Measurements from ENCODE around the gene HNRNPA3.

HNRNPA3 gene

GRCh38 chr2:177225965-177226360, 13.4 kb downstream of the HNRNPA3 start:
- no peaks in the 10 kb centered on the region for H3K9me3 ChIP-seq (ENCODE audit: control insufficient read depth, insufficient read depth, low read depth, low read length)
- H3K4me3 ChIP-seq (ENCODE audit: low read depth, low read length): no peak overlapping the region
- TF ChIP-seq ZIC2 (tag by site-specific recombination; IDR thresholded peaks at IDR 0.05): no peak
- TF ChIP-seq, protein P1, sequence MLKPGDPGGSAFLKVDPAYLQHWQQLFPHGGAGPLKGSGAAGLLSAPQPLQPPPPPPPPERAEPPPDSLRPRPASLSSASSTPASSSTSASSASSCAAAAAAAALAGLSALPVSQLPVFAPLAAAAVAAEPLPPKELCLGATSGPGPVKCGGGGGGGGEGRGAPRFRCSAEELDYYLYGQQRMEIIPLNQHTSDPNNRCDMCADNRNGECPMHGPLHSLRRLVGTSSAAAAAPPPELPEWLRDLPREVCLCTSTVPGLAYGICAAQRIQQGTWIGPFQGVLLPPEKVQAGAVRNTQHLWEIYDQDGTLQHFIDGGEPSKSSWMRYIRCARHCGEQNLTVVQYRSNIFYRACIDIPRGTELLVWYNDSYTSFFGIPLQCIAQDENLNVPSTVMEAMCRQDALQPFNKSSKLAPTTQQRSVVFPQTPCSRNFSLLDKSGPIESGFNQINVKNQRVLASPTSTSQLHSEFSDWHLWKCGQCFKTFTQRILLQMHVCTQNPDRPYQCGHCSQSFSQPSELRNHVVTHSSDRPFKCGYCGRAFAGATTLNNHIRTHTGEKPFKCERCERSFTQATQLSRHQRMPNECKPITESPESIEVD (tag by site-specific recombination; IDR thresholded peaks at IDR 0.05): peak; percentile 35; the same call in 1 of the 2 replicates
- TF ChIP-seq, protein P2, sequence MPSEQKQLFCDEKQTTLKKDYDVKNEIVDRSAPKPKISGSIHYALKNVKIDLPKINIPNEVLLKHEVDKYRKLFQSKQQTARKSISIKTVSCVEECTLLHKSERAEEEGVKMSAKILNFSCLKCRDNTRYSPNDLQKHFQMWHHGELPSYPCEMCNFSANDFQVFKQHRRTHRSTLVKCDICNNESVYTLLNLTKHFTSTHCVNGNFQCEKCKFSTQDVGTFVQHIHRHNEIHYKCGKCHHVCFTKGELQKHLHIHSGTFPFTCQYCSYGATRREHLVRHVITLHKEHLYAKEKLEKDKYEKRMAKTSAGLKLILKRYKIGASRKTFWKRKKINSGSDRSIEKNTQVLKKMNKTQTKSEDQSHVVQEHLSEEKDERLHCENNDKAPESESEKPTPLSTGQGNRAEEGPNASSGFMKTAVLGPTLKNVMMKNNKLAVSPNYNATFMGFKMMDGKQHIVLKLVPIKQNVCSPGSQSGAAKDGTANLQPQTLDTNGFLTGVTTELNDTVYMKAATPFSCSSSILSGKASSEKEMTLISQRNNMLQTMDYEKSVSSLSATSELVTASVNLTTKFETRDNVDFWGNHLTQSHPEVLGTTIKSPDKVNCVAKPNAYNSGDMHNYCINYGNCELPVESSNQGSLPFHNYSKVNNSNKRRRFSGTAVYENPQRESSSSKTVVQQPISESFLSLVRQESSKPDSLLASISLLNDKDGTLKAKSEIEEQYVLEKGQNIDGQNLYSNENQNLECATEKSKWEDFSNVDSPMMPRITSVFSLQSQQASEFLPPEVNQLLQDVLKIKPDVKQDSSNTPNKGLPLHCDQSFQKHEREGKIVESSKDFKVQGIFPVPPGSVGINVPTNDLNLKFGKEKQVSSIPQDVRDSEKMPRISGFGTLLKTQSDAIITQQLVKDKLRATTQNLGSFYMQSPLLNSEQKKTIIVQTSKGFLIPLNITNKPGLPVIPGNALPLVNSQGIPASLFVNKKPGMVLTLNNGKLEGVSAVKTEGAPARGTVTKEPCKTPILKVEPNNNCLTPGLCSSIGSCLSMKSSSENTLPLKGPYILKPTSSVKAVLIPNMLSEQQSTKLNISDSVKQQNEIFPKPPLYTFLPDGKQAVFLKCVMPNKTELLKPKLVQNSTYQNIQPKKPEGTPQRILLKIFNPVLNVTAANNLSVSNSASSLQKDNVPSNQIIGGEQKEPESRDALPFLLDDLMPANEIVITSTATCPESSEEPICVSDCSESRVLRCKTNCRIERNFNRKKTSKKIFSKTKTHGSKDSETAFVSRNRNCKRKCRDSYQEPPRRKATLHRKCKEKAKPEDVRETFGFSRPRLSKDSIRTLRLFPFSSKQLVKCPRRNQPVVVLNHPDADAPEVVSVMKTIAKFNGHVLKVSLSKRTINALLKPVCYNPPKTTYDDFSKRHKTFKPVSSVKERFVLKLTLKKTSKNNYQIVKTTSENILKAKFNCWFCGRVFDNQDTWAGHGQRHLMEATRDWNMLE (tag by site-specific recombination; conservative IDR thresholded peaks at IDR 0.05; ENCODE audit: low read depth): no peak
- H3K36me3 ChIP-seq (ENCODE audit: control insufficient read depth in 2 of 2, insufficient read depth in 1 of 2, low read length in 2 of 2): peaks cover 13 to 34% of the 10 kb centered on the region in 2 experiments
- ChIA-PET CTCF (interaction anchor here (0.6 to 1.2 kb wide), 4 partner anchors 27 to 72 kb away, joined by 3 to 4 read pairs (median 4); no protein-coding TSS in a partner anchor), POLR2A (interaction anchor here (0.6 to 1.2 kb wide), 2 partner anchors 29 to 105 kb away, joined by 4 read pairs; no protein-coding TSS in a partner anchor)
- no peak overlapping the region for H3K27ac ChIP-seq (ENCODE audit: extremely low read depth, low read depth, low read length)
- H3K4me1 ChIP-seq (ENCODE audit: control insufficient read depth, insufficient read depth, low read length): no peaks in the 10 kb centered on the region

- Histone ChIP-seq H3K27ac (ENCODE audit: extremely low read depth, low read depth, low read length) (no peak overlapping the region), H3K9me3 (ENCODE audit: control insufficient read depth, insufficient read depth, low read depth, low read length) (no peaks in the 10 kb centered on the region), H3K4me1 (ENCODE audit: control insufficient read depth, insufficient read depth, low read length) (no peaks in the 10 kb centered on the region), H3K4me3 (ENCODE audit: low read depth, low read length) (no peak overlapping the region), H3K36me3 (ENCODE audit: control insufficient read depth in 2 of 2, insufficient read depth in 1 of 2, low read length in 2 of 2) (peaks cover 4 to 48% of the 10 kb centered on the region in 2 experiments)
- ChIA-PET POLR2A (interaction anchor here (0.8 to 1.3 kb wide), 2 partner anchors 34 to 35 kb away, joined by 3 read pairs; partner anchors contain the start of gene NFE2L2), CTCF (interaction anchor here (0.6 to 3.1 kb wide), 5 partner anchors 24 to 82 kb away, joined by 3 to 12 read pairs (median 4); no protein-coding TSS in a partner anchor)
- TF ChIP-seq ZNF600 (tag by site-specific recombination; IDR thresholded peaks at IDR 0.05) (peak; percentile 76), ZNF596 (tag by site-specific recombination; IDR thresholded peaks at IDR 0.05) (no peak)
Observed at GRCh38 chr2:177229442-177230242, 17.0 kb downstream of the HNRNPA3 start.

GRCh38 chr2:177231270-177231669, 18.7 kb downstream of the HNRNPA3 start:
- Histone ChIP-seq H3K27ac (ENCODE audit: extremely low read depth, low read depth, low read length) (no peak overlapping the region), H3K4me3 (ENCODE audit: low read depth, low read length) (no peak overlapping the region), H3K9me3 (ENCODE audit: control insufficient read depth, insufficient read depth, low read depth, low read length) (no peaks in the 10 kb centered on the region), H3K36me3 (ENCODE audit: control insufficient read depth in 2 of 2, insufficient read depth in 1 of 2, low read length in 2 of 2) (peaks cover 7 to 48% of the 10 kb centered on the region in 2 experiments), H3K4me1 (ENCODE audit: control insufficient read depth, insufficient read depth, low read length) (no peaks in the 10 kb centered on the region)
- ChIA-PET POLR2A (no interaction called here), CTCF (interaction anchor here (0.6 to 1.2 kb wide), 3 partner anchors 33 to 102 kb away, joined by 3 read pairs; partner anchors contain the start of gene NFE2L2)
- TF ChIP-seq GLIS1 (tag by site-specific recombination; IDR thresholded peaks at IDR 0.05) (no peak), ZNF571 (tag by site-specific recombination; IDR thresholded peaks at IDR 0.05) (no peak), ZNF843 (tag by site-specific recombination; IDR thresholded peaks at IDR 0.05) (no peak), ZNF157 (tag by site-specific recombination; IDR thresholded peaks at IDR 0.05) (no peak), KLF9 (tag by site-specific recombination; IDR thresholded peaks at IDR 0.05; ENCODE audit: low read depth) (no peak)
- TF ChIP-seq, protein P3, sequence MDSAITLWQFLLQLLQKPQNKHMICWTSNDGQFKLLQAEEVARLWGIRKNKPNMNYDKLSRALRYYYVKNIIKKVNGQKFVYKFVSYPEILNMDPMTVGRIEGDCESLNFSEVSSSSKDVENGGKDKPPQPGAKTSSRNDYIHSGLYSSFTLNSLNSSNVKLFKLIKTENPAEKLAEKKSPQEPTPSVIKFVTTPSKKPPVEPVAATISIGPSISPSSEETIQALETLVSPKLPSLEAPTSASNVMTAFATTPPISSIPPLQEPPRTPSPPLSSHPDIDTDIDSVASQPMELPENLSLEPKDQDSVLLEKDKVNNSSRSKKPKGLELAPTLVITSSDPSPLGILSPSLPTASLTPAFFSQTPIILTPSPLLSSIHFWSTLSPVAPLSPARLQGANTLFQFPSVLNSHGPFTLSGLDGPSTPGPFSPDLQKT (IDR thresholded peaks at IDR 0.05; ENCODE audit: borderline replicate concordance, low read depth, low read length): no peak
- TF ChIP-seq, protein P4, sequence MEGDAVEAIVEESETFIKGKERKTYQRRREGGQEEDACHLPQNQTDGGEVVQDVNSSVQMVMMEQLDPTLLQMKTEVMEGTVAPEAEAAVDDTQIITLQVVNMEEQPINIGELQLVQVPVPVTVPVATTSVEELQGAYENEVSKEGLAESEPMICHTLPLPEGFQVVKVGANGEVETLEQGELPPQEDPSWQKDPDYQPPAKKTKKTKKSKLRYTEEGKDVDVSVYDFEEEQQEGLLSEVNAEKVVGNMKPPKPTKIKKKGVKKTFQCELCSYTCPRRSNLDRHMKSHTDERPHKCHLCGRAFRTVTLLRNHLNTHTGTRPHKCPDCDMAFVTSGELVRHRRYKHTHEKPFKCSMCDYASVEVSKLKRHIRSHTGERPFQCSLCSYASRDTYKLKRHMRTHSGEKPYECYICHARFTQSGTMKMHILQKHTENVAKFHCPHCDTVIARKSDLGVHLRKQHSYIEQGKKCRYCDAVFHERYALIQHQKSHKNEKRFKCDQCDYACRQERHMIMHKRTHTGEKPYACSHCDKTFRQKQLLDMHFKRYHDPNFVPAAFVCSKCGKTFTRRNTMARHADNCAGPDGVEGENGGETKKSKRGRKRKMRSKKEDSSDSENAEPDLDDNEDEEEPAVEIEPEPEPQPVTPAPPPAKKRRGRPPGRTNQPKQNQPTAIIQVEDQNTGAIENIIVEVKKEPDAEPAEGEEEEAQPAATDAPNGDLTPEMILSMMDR (tag by site-specific recombination; IDR thresholded peaks at IDR 0.05): no peak
